OCI-LY7 (cell line): ENCODE results near the gene MYO18B.

Source experiments
- CTCF ChIP-seq: fragments of 200-600 bp; sonication (generic); conservative IDR thresholded peaks from 2 replicates; pipeline ENCODE4 v1.5.1; 2014; ENCODE audit warnings: mild to moderate bottlenecking, antibody characterized with exemption, low read length, moderate library complexity, mixed read lengths
- EZH2phosphoT487 ChIP-seq: fragments of 200-600 bp; sonication (generic); IDR thresholded peaks from 2 replicates; pipeline ENCODE4 v1.6.1; 2018; ENCODE audit warnings: low read depth, borderline replicate concordance, mild to moderate bottlenecking, mixed run types, antibody characterized with exemption, low read length, moderate library complexity, mixed read lengths

DNA sequence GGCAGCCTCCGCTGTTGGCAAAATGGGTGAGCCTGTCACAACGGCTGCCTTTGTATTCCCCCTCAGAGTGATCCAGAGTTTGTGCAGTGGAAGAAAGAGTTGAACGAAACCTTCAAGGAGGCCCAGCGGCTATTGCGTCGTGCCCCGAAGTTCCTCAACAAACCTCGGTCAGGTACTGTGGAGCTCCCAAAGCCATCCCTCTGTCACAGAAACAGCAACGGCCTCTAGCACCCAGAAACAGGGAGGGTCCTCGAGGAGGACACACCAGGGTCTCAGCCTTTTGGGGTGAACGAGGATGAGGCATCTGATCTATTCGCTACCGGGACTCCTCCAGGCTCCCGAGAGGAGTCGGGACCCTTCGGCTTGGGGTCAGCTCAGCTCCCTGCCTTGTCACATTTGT lies 19.8 kb upstream of the MYO18B start:
- TF ChIP-seq CTCF = no peak
- no peak for TF ChIP-seq EZH2phosphoT487
